SK-N-DZ (cell line): Measurements from ENCODE around the gene TMEM163.
"Not testable (repeated sequence)": the region's sequence is repeated elsewhere in the genome, so short reads cannot be mapped to it uniquely, and the experiment has no call there.

Source experiments
- DNase-seq: peaks from one replicate; pipeline ENCODE4 v3.0.0-alpha.2; 2015; ENCODE audit warnings: low spot score

The TMEM163 gene

GRCh38 chr2:134537702-134538101 lies 181.1 kb downstream of the TMEM163 start:
- no peak for DNase-seq

- no peak for DNase-seq
These were observed 181.7 kb downstream of the TMEM163 start for GRCh38 chr2:134537121-134537520.

GRCh38 chr2:134536296-134536695 lies 182.5 kb downstream of the TMEM163 start:
- DNase-seq: no peak

GRCh38 chr2:134532537-134532936 lies 186.3 kb downstream of the TMEM163 start:
- no peak for DNase-seq

DNA sequence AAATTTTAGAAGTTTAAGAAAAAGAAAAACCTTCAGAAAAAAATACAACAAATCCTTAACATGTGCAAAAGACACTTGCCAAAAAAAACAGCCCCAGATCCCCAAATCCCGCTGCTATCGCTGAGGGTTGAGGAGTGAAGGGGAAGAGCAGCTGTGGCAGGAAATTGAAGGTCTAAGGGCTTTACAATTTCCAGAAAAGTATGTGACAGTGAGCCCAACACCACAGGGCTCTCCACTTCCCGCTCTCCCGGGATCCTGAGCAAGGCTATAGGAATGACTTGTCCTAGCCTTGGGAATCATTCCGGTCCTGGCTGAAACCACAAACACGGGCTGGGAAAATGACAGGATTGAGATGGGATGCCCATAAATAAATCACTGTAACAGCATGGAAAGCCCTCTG lies 191.4 kb downstream of the TMEM163 start:
- no peak for DNase-seq

DNA sequence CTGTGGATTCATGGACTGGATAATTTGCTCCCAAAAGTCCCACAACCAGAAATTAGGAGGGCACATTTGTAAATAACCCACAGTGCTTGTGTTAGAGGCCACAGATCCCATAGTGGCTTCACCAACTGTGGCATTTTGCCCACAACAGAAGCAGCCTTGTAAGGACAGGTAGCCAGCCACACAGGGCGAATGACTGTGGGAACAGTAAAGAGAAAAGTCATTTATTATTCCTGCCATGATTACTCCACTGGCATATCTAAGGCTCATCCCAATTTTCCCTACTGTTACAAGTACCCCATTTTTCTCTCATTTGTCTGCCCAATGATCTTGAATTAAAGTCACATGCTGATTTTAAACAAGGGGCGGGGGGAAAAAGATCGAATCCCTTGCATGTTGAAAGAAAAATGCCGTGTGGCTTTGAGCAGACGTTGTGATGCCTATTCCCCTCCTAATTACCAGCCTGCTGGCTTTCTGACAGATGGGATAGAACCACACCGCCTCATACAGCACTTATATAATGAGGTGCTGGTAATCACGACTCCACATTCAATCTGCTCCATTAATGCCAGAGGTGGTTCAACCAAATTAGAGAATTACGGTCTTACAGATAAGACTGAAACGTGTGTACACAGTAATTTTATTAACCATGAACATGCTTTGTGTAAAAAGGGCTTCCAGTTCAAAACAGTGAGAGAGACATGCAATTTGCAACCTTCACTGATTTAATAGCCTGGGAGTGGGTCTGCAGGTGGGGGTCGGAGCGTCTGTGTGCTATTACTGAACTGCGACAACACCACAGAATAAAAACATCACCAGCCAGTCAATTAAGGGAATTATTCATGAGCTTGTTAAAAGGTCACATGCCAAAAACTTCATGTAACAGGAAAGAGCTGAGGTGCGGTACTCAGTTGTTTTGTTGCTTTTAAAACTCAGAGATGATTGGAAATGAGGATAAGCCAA lies 196.0 kb downstream of the TMEM163 start:
- peak; percentile 90 for DNase-seq

- DNase-seq: peak; percentile 23
These were observed 200.7 kb downstream of the TMEM163 start for GRCh38 chr2:134518101-134518500.

GRCh38 chr2:134515137-134515536 lies 203.7 kb downstream of the TMEM163 start:
- no peak for DNase-seq

- DNase-seq: peak; percentile 80
These were observed 205.4 kb downstream of the TMEM163 start for GRCh38 chr2:134513465-134513804.

DNA sequence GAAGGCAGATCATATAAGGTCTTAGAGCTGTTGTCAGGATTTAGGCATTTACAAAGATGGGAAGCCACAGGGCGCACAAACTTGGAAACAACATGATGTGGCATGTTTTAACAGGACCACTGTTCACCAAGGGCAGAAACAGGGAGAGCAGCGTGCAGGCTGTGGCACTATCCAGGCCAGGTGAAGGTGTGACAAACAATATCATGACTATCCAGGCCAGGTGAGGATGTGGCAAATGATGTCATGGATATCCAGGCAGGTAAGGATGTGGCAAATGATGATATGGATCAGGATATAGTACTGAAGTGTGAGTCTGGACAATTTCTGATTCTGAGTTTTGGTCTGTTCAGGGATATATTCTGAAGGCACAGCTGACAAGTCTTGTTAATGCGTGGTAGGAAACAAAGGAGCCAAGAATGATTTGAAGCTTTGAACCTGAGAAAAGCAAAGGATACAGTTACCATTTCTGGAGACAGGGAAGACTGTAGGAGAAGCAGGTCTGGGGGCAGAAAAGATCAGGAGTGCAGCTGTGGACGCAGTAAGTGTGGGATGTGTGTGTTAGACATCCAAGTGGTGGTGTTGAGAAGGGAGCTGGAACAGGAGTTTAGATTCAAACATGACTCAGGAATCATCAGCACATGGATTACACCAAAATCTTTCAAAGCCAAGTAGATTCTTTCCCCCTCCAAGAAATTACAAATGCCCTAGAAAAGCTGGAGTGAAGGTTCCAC lies 205.9 kb downstream of the TMEM163 start:
- DNase-seq: no peak

DNA sequence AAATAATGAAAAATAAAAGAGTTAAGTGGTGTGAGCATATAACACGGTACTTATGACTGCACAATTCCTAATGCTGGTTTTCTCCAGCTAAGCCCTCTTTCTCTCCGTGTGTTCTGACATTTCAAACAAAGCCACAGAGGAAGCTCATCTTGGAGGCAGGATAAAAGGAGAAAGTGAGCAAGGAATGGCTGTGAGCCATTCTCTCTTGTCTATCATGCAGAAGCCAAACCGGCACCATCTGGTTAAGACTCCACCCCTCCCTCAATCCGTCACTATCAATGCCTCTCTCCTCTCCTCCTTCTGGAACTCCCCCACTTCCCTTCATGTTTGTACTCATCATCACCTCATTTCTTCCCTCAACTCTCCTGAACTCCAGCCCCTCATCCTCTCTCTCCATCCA lies 210.4 kb downstream of the TMEM163 start:
- no peak for DNase-seq

- DNase-seq: no peak
These were observed 211.1 kb downstream of the TMEM163 start for GRCh38 chr2:134507697-134508096.

GRCh38 chr2:134507159-134507558 lies 211.6 kb downstream of the TMEM163 start:
- DNase-seq: not testable (repeated sequence)

GRCh38 chr2:134505446-134505845 lies 213.4 kb downstream of the TMEM163 start:
- no peak for DNase-seq

GRCh38 chr2:134504586-134505336 lies 214.0 kb downstream of the TMEM163 start:
- DNase-seq: no peak

- DNase-seq: no peak
These were observed 216.7 kb downstream of the TMEM163 start for GRCh38 chr2:134502104-134502503.

GRCh38 chr2:134501476-134502091 lies 217.2 kb downstream of the TMEM163 start:
- no peak for DNase-seq

GRCh38 chr2:134500211-134500935 lies 218.4 kb downstream of the TMEM163 start:
- DNase-seq: peak; percentile 86

- DNase-seq: peak; percentile 54
These were observed 219.4 kb downstream of the TMEM163 start for GRCh38 chr2:134499307-134499926.

- DNase-seq: no peak
These were observed 220.1 kb downstream of the TMEM163 start for GRCh38 chr2:134498654-134499053.
